ENCODE results near the gene CSKMT.

DNA sequence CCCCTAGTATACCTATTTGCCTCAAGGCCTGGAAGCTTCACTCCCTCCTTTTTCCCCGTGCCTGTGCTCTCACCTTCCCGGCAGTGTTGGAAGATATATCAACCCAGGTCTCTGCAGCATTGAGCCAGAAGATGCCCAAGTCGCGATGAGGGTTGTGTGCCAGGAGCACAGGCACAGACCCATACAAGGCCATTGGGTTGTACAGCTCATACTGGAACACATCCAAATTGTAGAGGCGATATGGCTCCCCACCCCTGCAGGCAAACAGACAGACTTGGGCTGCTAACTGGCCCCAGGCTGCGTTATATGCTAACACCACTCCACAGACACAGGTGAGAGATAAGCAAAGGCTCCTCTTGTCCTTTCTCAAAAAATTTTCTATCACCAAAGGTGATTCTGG, 32.6 kb upstream of the CSKMT start:
- no peak for TF ChIP-seq EZH2 (IDR thresholded peaks at IDR 0.05; ENCODE audit: low read length)
- TF ChIP-seq, protein P1, sequence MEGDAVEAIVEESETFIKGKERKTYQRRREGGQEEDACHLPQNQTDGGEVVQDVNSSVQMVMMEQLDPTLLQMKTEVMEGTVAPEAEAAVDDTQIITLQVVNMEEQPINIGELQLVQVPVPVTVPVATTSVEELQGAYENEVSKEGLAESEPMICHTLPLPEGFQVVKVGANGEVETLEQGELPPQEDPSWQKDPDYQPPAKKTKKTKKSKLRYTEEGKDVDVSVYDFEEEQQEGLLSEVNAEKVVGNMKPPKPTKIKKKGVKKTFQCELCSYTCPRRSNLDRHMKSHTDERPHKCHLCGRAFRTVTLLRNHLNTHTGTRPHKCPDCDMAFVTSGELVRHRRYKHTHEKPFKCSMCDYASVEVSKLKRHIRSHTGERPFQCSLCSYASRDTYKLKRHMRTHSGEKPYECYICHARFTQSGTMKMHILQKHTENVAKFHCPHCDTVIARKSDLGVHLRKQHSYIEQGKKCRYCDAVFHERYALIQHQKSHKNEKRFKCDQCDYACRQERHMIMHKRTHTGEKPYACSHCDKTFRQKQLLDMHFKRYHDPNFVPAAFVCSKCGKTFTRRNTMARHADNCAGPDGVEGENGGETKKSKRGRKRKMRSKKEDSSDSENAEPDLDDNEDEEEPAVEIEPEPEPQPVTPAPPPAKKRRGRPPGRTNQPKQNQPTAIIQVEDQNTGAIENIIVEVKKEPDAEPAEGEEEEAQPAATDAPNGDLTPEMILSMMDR (optimal IDR thresholded peaks at IDR 0.05 in 1 of 3, IDR thresholded peaks at IDR 0.05 in 1 of 3, conservative IDR thresholded peaks at IDR 0.05 in 1 of 3; ENCODE audit: extremely low read depth in 1 of 3, insufficient read depth in 2 of 3, low read length in 3 of 3), result no peak

Data from keratinocyte (primary cell).